Activated T-cell treated with anti-CD3 and anti-CD28 coated beads, Interleukin-2, amount 50 U/mL, for 4 hours (primary cell): ENCODE data around the gene ERFE. TPM values are rescaled to one million over a fixed set of nuclear protein-coding genes. Genes with fewer than 3 reads are reported as not detected.

ENCODE experiments used
- ATAC-seq, 2 donors: fragments of 200-7000 bp; cut with Tn5 transposase; one replicate each; pipeline ENCODE4 v1.10.0; 2021
- DNase-seq: peaks from one replicate; pipeline ENCODE4 v3.0.0-alpha.2; 2020
- H3K27me3 Mint-ChIP-seq: one replicate; pipeline ENCODE4 v1.8.0; 2021; ENCODE audit warnings: low read depth, mixed read lengths
- H3K36me3 Mint-ChIP-seq: one replicate; pipeline ENCODE4 v1.8.0; 2022; ENCODE audit warnings: mixed read lengths; ENCODE audit not compliant: insufficient read depth
- H3K4me1 Mint-ChIP-seq: one replicate; pipeline ENCODE4 v1.8.0; 2021; ENCODE audit warnings: low read depth, mixed read lengths
- H3K4me3 Mint-ChIP-seq: one replicate; pipeline ENCODE4 v1.8.0; 2021; ENCODE audit warnings: mild to moderate bottlenecking, moderate library complexity, mixed read lengths
- H3K9me3 Mint-ChIP-seq: one replicate; pipeline ENCODE4 v1.8.0; 2021; ENCODE audit warnings: mixed read lengths
- total RNA-seq, 3 donors: library from RNA; stranded (reverse); gene quantifications; one replicate each; pipeline ENCODE4 v1.2.1, GENCODE V29; 2021

Gene ERFE
- total RNA-seq, 3 donors from 2014 or later: 0.13 to 0.91 (median 0.22) TPM

DNA sequence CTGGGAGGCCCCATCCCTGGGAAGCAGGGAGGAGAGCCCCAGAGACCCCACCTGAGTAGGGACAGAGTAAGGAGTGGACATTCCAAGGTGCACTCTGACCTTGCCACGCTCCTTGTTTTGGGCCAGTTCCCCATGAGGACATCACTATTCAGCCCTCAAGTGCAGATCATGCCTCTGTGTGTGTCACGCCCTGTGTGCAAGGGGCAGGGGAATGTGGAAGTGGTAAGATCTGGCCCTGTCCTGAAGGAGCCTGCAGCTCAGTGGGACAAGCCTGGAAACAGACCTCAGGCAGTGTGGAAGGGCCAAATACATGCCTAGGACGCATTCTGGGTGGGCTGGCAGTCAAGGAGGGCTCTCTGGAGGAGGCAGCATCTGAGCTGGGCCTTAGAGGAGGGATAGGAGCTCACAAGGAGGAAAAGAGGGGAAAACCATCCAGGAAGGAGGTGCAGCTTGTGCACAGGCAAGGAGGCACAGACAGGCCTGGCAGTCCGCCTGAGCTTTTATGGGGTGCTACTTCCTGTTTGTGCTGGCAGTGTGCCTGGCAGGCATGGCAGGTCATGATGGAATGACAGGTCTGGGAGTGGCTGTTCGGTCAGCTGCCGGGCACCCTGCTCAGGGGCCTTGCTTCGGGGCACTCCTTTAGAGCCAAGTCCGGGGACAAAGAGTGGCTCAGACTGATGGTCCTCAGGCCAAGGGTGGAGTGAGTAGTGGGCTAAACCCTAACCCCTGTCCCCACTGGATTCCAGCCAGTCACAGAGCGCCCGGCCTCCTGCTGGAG, 17.0 kb upstream of the ERFE start:
- no peaks in the 10 kb centered on the region for H3K36me3 Mint-ChIP-seq
- ATAC-seq (no peak), DNase-seq (no peak)
- no peaks in the 10 kb centered on the region for H3K9me3 Mint-ChIP-seq
- no peak overlapping the region for H3K4me3 Mint-ChIP-seq
- H3K4me1 Mint-ChIP-seq: peaks cover 6% of the 10 kb centered on the region
- H3K27me3 Mint-ChIP-seq: no peaks in the 10 kb centered on the region

DNA sequence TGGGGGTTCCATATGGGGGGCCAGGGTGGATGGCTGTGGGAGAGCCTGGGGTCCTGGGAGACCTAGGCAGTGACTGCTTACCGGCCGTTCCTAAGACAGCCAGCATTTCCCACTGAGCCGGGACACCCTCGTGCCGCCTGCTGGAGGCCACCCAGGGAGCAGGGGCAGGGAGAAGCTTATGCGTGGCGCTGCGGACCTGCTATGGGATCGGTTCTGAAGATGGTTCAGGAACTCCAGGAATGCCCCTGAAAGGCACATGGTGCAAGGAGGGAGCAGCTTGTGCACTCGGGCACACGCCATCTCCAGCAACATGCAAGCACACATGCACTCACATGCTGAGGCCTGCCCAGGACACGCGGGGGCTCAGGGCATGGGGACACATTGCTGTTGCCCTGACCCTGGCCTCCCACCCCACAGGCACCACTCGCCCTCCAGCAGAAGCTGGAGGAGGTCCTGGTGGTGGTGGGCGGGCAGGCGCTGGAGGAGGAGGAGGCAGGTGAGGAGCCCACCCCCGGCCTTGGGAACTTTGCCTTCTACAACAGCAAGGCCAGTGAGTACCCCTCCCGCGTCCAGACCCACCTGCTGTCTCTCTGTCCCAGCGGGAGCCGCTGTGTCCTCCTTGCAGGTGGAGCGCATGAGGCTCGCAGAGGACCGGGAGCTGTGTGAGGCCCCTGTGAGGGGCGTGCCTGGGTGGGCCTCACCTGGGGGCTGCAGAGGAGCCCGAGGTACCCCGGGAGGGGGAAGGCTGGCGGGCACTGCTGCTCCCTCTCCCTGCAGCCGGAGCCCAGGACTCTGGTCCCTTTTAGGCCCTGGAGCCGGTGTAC, 16.2 kb upstream of the ERFE start:
- Mint-ChIP-seq H3K27me3 (no peaks in the 10 kb centered on the region), H3K9me3 (no peaks in the 10 kb centered on the region), H3K4me3 (no peak overlapping the region), H3K36me3 (no peaks in the 10 kb centered on the region), H3K4me1 (peaks cover 6% of the 10 kb centered on the region)
- ATAC-seq (no peak), DNase-seq (no peak)

DNA sequence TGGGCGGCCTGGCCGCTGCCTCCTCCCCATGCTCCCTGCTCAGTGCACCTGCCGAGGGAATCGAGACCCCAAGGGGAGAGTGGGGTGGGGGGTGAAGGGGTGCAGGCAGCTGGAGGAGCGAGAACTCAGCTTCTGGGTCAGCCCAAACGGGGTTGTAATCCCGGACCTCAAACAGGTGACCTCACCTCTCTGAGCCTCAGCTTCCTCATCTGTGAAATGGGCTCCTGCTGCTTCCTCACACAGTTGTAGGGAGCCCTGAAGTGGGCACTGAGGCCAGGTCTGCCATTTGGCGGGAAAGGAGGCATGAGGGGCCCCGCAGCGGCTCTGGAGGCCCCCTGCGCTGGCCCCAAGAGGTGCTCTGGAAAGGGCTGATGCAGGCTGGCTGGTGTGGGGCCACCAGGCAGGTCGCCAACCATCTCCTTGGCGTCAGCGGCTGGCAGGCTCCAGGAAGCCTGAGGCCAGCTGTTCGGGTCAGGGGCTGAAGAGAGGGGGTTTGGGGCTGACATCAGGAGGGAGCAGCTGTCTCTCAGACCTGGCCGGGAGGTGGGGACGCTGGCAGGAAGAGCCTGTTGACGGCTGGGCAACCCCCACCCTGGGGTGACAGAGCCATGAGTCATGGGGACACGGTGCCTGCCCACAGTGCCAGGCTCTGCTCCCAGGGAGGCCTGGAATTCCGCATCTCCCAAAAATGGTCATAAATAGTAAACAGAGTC, 15.4 kb upstream of the ERFE start:
- H3K4me1 Mint-ChIP-seq: peaks cover 6% of the 10 kb centered on the region
- ATAC-seq: no peak
- no peaks in the 10 kb centered on the region for H3K9me3 Mint-ChIP-seq
- DNase-seq: no peak
- H3K27me3 Mint-ChIP-seq: no peaks in the 10 kb centered on the region
- H3K36me3 Mint-ChIP-seq: no peaks in the 10 kb centered on the region
- H3K4me3 Mint-ChIP-seq: no peak overlapping the region

DNA sequence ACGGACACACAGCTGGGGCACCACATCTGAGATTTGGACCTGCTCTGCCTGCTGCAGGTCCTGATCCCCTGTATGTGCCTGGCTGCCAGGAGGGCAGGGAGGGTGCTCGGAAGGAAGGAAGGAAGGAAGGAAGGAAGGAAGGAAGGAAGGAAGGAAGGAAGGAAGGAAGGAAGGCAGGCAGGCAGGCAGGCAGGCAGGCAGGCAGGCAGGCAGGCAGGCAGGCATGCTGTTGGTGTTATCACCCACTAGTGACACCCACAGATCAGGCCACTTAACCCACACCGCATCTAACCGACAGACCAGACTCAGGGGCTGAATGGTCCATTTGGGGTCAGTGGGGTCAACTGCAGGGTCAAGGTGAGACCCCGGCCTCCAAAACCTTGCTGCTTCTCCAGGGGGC, 14.5 kb upstream of the ERFE start:
- Mint-ChIP-seq H3K4me3 (no peak overlapping the region), H3K4me1 (peaks cover 6% of the 10 kb centered on the region), H3K36me3 (no peaks in the 10 kb centered on the region), H3K9me3 (no peaks in the 10 kb centered on the region), H3K27me3 (no peaks in the 10 kb centered on the region)
- DNase-seq (no peak), ATAC-seq (no peak)

DNA sequence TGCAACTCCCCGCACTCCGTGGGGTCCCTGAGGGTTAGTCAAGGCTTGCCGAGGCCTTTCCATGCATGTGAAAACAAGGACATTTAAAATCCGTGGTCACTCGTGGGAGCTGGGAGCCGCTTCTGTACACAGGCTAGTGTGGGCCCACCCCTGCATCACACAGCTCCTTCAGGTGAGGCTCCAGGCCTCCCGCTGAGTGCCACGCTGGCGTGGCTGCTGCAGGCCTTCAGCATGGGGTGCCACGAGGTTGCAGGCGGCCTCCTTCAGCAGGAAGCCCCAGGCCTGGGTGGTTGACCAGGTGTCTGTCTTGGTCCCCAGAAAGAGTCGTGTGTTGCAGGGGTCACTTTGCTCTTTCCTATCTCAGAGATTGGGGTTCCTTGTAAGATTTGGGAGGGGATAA, 13.7 kb upstream of the ERFE start:
- ATAC-seq (no peak), DNase-seq (no peak)
- no peaks in the 10 kb centered on the region for H3K36me3 Mint-ChIP-seq
- no peaks in the 10 kb centered on the region for H3K9me3 Mint-ChIP-seq
- no peaks in the 10 kb centered on the region for H3K27me3 Mint-ChIP-seq
- peaks cover 6% of the 10 kb centered on the region for H3K4me1 Mint-ChIP-seq
- H3K4me3 Mint-ChIP-seq: no peak overlapping the region

GRCh38 chr2:238145851-238146250, 12.9 kb upstream of the ERFE start:
- ATAC-seq (no peak), DNase-seq (no peak)
- H3K4me3 Mint-ChIP-seq: no peak overlapping the region
- H3K36me3 Mint-ChIP-seq: no peaks in the 10 kb centered on the region
- no peaks in the 10 kb centered on the region for H3K9me3 Mint-ChIP-seq
- no peaks in the 10 kb centered on the region for H3K27me3 Mint-ChIP-seq
- peaks cover 6% of the 10 kb centered on the region for H3K4me1 Mint-ChIP-seq

GRCh38 chr2:238146884-238147544, 11.8 kb upstream of the ERFE start:
- H3K4me3 Mint-ChIP-seq: no peak overlapping the region
- H3K9me3 Mint-ChIP-seq: no peaks in the 10 kb centered on the region
- no peaks in the 10 kb centered on the region for H3K27me3 Mint-ChIP-seq
- no peaks in the 10 kb centered on the region for H3K36me3 Mint-ChIP-seq
- no peaks in the 10 kb centered on the region for H3K4me1 Mint-ChIP-seq
- DNase-seq: no peak
- no peak for ATAC-seq

DNA sequence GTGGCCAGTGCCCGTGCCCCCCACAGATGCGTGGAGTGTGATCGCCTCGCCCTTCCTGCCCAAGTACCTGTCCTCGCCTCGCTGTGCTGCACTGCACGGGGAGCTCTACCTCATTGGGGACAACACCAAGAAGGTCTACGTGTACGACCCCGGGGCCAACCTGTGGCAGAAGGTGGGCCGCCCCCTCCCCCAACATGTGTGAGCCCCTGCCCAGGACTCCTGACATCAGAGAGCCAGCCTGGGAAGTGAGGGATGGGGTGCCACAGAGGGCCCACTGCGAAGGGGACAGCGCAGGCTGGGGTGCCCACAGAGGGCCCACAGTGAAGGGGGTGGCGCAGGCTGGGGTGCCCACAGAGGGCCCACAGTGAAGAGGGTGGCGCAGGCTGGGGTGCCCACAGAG, 9.8 kb upstream of the ERFE start:
- no peak for DNase-seq
- no peak overlapping the region for H3K4me3 Mint-ChIP-seq
- no peaks in the 10 kb centered on the region for H3K4me1 Mint-ChIP-seq
- H3K36me3 Mint-ChIP-seq: no peaks in the 10 kb centered on the region
- no peaks in the 10 kb centered on the region for H3K9me3 Mint-ChIP-seq
- no peak for ATAC-seq
- no peaks in the 10 kb centered on the region for H3K27me3 Mint-ChIP-seq

DNA sequence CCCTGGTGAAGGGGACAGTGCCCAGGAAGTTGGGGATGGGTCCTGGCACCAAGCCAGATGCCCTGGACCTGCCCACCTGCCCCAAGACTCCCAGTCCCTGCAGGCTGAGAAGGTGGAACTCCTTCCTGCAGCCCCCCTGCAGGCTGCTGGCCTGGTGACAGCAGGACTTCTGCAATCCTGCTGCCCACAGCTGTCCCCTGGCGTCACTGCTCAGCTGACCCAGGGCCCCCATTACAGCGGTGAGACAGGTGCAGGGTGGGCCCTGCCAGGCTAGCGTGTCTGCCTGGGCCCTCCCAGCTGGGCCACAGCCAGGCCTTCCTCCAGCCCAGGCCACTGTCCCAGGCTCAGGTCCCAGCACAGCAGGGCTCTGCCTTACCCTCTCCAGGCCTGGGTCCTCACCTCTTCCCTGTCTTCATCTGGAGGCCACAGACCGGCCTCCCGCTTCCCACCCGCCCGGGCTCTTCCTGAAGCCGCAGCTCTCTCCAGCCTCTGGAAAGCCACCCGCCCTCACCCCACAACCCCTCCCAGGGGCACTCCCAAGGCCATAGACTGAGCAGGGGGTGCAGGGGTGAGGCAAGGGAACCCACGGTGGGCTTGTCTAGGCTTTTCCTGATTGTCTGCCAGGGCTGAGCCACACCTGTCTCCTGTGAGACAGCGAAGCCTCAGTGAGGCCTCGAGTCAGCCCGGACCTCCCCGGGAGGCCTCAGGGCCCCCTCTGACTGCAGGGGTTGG, 8.8 kb upstream of the ERFE start:
- Mint-ChIP-seq H3K36me3 (no peaks in the 10 kb centered on the region), H3K4me3 (no peak overlapping the region)

DNA sequence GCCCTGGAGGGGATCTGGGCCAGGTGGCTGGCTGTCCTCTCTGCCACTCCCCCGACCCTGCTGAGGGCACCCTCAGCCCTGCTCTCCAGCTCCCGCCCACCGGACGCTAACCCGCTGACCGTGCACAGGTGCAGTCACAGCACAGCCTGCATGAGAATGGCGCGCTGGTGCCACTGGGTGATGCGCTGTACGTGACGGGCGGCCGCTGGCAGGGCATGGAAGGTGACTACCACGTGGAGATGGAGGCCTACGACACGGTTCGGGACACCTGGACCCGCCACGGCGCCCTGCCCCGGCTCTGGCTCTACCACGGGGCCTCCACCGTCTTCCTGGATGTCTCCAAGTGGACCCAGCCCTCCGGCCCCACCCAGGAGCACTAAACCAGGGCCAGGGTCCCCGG, 8.1 kb upstream of the ERFE start:
- no peak overlapping the region for H3K4me3 Mint-ChIP-seq
- ATAC-seq (no peak), DNase-seq (no peak)
- no peaks in the 10 kb centered on the region for H3K27me3 Mint-ChIP-seq
- H3K4me1 Mint-ChIP-seq: no peaks in the 10 kb centered on the region
- no peaks in the 10 kb centered on the region for H3K9me3 Mint-ChIP-seq
- H3K36me3 Mint-ChIP-seq: no peaks in the 10 kb centered on the region

More for the DNA sequence above, 8.8 kb upstream of the ERFE start:
- Mint-ChIP-seq H3K4me1 (no peaks in the 10 kb centered on the region), H3K27me3 (no peaks in the 10 kb centered on the region), H3K9me3 (no peaks in the 10 kb centered on the region)
- ATAC-seq (no peak), DNase-seq (no peak)

- Mint-ChIP-seq H3K27me3 (no peaks in the 10 kb centered on the region), H3K36me3 (no peaks in the 10 kb centered on the region), H3K9me3 (no peaks in the 10 kb centered on the region), H3K4me1 (no peaks in the 10 kb centered on the region), H3K4me3 (no peak overlapping the region)
- ATAC-seq (no peak), DNase-seq (no peak)
These were observed 7.6 kb upstream of the ERFE start for GRCh38 chr2:238151205-238151604.

- Mint-ChIP-seq H3K4me3 (no peak overlapping the region), H3K4me1 (no peaks in the 10 kb centered on the region), H3K27me3 (no peaks in the 10 kb centered on the region), H3K36me3 (no peaks in the 10 kb centered on the region), H3K9me3 (no peaks in the 10 kb centered on the region)
- DNase-seq (no peak), ATAC-seq (no peak)
These were observed 7.0 kb upstream of the ERFE start for GRCh38 chr2:238151628-238152235.
